ENCODE measurements around the gene OTUD3. TPM values are rescaled to one million over a fixed set of nuclear protein-coding genes. Genes with fewer than 3 reads are reported as not detected.

The OTUD3 gene
- total RNA-seq, 1 experiment from 2014 or later = 14.7 TPM

GRCh38 chr1:19938472-19938871 lies 56.3 kb downstream of the OTUD3 start:
- DNase-seq = no peak
- BruUV-seq (replicated peaks) = no TSS peak
- Mint-ChIP-seq H3K4me3 (ENCODE audit: low read depth, unreplicated experiment) (no peak overlapping the region), H3K4me1 (ENCODE audit: low read depth, unreplicated experiment) (no peaks in the 10 kb centered on the region), H3K36me3 (ENCODE audit: insufficient read depth, unreplicated experiment) (no peaks in the 10 kb centered on the region), H3K27ac (ENCODE audit: unreplicated experiment) (no peak overlapping the region), H3K27me3 (ENCODE audit: unreplicated experiment) (no peaks in the 10 kb centered on the region), H3K9me3 (ENCODE audit: low read depth, unreplicated experiment) (peaks cover 4% of the 10 kb centered on the region)
- CTCF ChIA-PET = no interaction called here
- TF ChIP-seq CTCF (IDR thresholded peaks at IDR 0.05; ENCODE audit: unreplicated experiment) = no peak
- intact Hi-C loops (cut with micrococcal nuclease; ENCODE audit: unreplicated experiment) = no loop called here

DNA sequence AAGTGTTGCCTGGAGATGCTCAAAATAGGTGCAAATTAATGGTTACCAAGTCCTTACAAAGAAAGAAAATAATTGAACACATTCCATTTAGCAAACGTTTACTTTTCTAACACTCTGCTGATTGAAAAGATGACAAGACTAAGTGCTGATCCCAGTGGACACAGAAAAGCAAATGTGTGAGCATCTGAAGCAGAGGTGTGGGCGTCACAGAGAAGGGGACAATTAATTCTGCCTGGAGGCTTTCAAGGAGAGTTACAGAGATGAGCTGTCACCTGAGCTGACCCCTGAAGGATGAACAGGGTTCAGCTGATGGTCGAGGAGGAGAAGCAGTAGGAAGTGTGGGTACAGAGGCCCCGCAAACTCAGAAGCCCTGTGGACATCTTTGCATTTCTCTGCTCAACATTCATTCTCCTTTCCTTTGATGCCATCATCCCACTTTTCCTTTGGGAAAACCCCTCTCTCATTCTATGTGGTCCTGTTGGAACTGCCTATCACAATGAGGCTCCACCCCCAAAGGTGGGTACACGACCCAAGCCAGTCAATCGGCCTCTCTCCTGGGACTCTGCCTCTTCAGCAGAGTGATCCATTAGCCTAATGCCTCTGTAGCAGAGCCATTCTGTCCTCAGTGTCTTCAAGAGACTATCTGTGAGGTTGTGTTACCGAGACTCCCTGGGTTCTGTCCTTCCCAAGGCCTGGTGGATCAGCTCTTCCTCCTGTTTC lies 58.5 kb downstream of the OTUD3 start:
- Mint-ChIP-seq H3K4me1 (ENCODE audit: low read depth, unreplicated experiment) (no peaks in the 10 kb centered on the region), H3K27ac (ENCODE audit: unreplicated experiment) (no peak overlapping the region), H3K27me3 (ENCODE audit: unreplicated experiment) (no peaks in the 10 kb centered on the region), H3K36me3 (ENCODE audit: insufficient read depth, unreplicated experiment) (no peaks in the 10 kb centered on the region), H3K4me3 (ENCODE audit: low read depth, unreplicated experiment) (no peak overlapping the region), H3K9me3 (ENCODE audit: low read depth, unreplicated experiment) (peaks cover 6% of the 10 kb centered on the region)
- CTCF ChIA-PET = no interaction called here
- DNase-seq = no peak
- intact Hi-C loops (cut with micrococcal nuclease; ENCODE audit: unreplicated experiment) = no loop called here
- no peak for TF ChIP-seq CTCF (IDR thresholded peaks at IDR 0.05; ENCODE audit: unreplicated experiment)
- no TSS peak for BruUV-seq (replicated peaks)

GRCh38 chr1:19941206-19941568 lies 59.0 kb downstream of the OTUD3 start:
- no peak for DNase-seq
- no peaks in the 10 kb centered on the region for H3K27me3 Mint-ChIP-seq (ENCODE audit: unreplicated experiment)
- BruUV-seq (replicated peaks) = no TSS peak
- TF ChIP-seq CTCF (IDR thresholded peaks at IDR 0.05; ENCODE audit: unreplicated experiment) = no peak
- no peak overlapping the region for H3K27ac Mint-ChIP-seq (ENCODE audit: unreplicated experiment)
- H3K4me3 Mint-ChIP-seq (ENCODE audit: low read depth, unreplicated experiment) = no peak overlapping the region
- no peaks in the 10 kb centered on the region for H3K4me1 Mint-ChIP-seq (ENCODE audit: low read depth, unreplicated experiment)
- CTCF ChIA-PET = no interaction called here
- intact Hi-C loops (cut with micrococcal nuclease; ENCODE audit: unreplicated experiment) = no loop called here
- peaks cover 5% of the 10 kb centered on the region for H3K9me3 Mint-ChIP-seq (ENCODE audit: low read depth, unreplicated experiment)
- no peaks in the 10 kb centered on the region for H3K36me3 Mint-ChIP-seq (ENCODE audit: insufficient read depth, unreplicated experiment)

DNA sequence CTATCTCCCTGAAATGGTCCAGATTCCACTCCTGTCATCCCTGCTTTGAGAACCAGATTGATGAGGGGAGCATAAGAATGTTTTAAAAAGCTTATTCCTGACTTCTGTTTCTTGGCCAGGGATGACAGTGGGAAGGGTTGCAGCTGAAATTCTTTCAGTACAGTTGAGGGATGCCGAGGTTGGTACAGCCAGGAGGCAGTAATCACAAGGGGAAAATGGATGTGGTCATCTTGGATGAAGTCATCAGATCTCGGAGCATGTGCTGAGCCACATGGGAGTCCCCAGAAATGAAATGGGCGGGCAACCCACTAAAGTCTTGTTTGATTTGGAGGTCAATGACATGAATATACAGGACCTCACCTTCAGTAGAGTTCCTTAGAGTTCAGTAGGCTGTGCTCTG lies 59.9 kb downstream of the OTUD3 start:
- H3K4me3 Mint-ChIP-seq (ENCODE audit: low read depth, unreplicated experiment) = no peak overlapping the region
- H3K4me1 Mint-ChIP-seq (ENCODE audit: low read depth, unreplicated experiment) = no peaks in the 10 kb centered on the region
- no peaks in the 10 kb centered on the region for H3K27me3 Mint-ChIP-seq (ENCODE audit: unreplicated experiment)
- peaks cover 3% of the 10 kb centered on the region for H3K9me3 Mint-ChIP-seq (ENCODE audit: low read depth, unreplicated experiment)
- H3K36me3 Mint-ChIP-seq (ENCODE audit: insufficient read depth, unreplicated experiment) = no peaks in the 10 kb centered on the region
- no peak for TF ChIP-seq CTCF (IDR thresholded peaks at IDR 0.05; ENCODE audit: unreplicated experiment)
- intact Hi-C loops (cut with micrococcal nuclease; ENCODE audit: unreplicated experiment) = no loop called here
- H3K27ac Mint-ChIP-seq (ENCODE audit: unreplicated experiment) = no peak overlapping the region
- CTCF ChIA-PET = no interaction called here
- no TSS peak for BruUV-seq (replicated peaks)
- no peak for DNase-seq
